Activated CD8-positive, alpha-beta T cell treated with anti-CD3 and anti-CD28 coated beads, Interleukin-2, amount 10 ng/mL, durations not matched to agents 7 days and 5 days (primary cell): ENCODE results near the gene NCOA7. TPM values are rescaled to one million over a fixed set of nuclear protein-coding genes. Genes with fewer than 3 reads are reported as not detected.
A peak's percentile ranks its signal among the peaks of the same experiment; 100 is the strongest.
"Not testable (repeated sequence)": the region's sequence is repeated elsewhere in the genome, so short reads cannot be mapped to it uniquely, and the experiment has no call there.

Experiments
- ATAC-seq: fragments of 150-1000 bp; cut with Tn5 transposase; one replicate; pipeline ENCODE4 v1.10.0; 2021; ENCODE audit warnings: moderate library complexity
- CTCF ChIA-PET: fragments of 350-600 bp; sonication (Branson Sonifier 250); formaldehyde crosslinking; loops from one replicate; lab custom pipeline; 2021; ENCODE audit warnings: antibody characterized with exemption; lab: Charles Lee
- POLR2A ChIA-PET: fragments of 350-600 bp; sonication (Branson Sonifier 250); formaldehyde crosslinking; loops from one replicate; lab custom pipeline; 2021; ENCODE audit warnings: antibody characterized with exemption; lab: Charles Lee
- DNase-seq: peaks from one replicate; pipeline ENCODE4 v3.0.0-alpha.2; 2020
- H3K27ac Mint-ChIP-seq: one replicate; pipeline ENCODE4 v1.8.0; 2021; ENCODE audit warnings: mild to moderate bottlenecking, mixed read lengths
- H3K27me3 Mint-ChIP-seq: one replicate; pipeline ENCODE4 v1.8.0; 2021; ENCODE audit warnings: low read depth, mixed read lengths
- H3K36me3 Mint-ChIP-seq: one replicate; pipeline ENCODE4 v1.8.0; 2021; ENCODE audit warnings: low read depth, mixed read lengths
- H3K4me1 Mint-ChIP-seq: one replicate; pipeline ENCODE4 v1.8.0; 2021; ENCODE audit warnings: low read depth, mixed read lengths
- H3K4me3 Mint-ChIP-seq: one replicate; pipeline ENCODE4 v1.8.0; 2021; ENCODE audit warnings: mild to moderate bottlenecking, mixed read lengths
- H3K9me3 Mint-ChIP-seq: one replicate; pipeline ENCODE4 v1.8.0; 2022; ENCODE audit warnings: mixed read lengths; ENCODE audit not compliant: insufficient read depth
- total RNA-seq, 2 experiments: library from RNA; stranded (reverse); gene quantifications; one replicate each; pipeline ENCODE4 v1.2.3, GENCODE V29; 2021

NCOA7 gene
- total RNA-seq, 2 experiments from 2014 or later = 27.8 to 31.7 TPM

DNA sequence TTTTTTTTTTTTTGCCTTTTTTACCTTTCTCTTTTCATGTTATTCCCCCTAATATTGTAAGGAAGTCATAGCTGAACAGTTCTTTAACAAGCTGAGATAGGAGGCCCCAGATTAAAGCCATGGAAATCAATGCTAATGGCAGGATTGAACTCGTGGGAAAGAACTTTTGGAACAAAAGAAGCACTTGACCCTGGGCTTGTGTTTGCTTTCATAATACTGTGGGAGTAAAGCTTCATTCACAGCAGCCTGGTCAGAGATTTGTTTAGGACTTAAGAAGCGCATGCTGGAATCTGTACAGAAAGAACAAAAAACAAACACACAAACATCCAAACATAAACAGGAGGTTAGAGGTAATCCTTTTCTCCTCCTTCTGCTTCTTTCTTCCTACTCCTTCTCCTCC, 36.2 kb upstream of the NCOA7 start:
- Mint-ChIP-seq H3K27me3 (peaks cover 57% of the 10 kb centered on the region), H3K4me3 (no peak overlapping the region), H3K9me3 (no peaks in the 10 kb centered on the region), H3K27ac (no peak overlapping the region), H3K4me1 (peaks cover 12% of the 10 kb centered on the region), H3K36me3 (no peaks in the 10 kb centered on the region)
- ChIA-PET CTCF (interaction anchor here (0.8 to 3.1 kb wide), 6 partner anchors 9 to 450 kb away, joined by 3 to 60 read pairs (median 7); no protein-coding TSS in a partner anchor), POLR2A (no interaction called here)
- DNase-seq (no peak), ATAC-seq (no peak)

DNA sequence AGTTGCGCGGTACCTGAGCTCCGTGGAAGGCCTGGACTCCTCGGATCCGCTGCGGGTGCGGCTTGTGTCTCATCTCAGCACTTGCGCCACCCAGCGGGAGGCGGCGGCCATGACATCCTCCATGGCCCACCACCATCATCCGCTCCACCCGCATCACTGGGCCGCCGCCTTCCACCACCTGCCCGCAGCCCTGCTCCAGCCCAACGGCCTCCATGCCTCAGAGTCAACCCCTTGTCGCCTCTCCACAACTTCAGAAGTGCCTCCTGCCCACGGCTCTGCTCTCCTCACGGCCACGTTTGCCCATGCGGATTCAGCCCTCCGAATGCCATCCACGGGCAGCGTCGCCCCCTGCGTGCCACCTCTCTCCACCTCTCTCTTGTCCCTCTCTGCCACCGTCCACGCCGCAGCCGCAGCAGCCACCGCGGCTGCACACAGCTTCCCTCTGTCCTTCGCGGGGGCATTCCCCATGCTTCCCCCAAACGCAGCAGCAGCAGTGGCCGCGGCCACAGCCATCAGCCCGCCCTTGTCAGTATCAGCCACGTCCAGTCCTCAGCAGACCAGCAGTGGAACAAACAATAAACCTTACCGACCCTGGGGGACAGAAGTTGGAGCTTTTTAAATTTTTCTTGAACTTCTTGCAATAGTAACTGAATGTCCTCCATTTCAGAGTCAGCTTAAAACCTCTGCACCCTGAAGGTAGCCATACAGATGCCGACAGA, 31.4 kb upstream of the NCOA7 start:
- no peak for ATAC-seq
- POLR2A ChIA-PET = no interaction called here
- no peaks in the 10 kb centered on the region for H3K9me3 Mint-ChIP-seq
- no peaks in the 10 kb centered on the region for H3K4me1 Mint-ChIP-seq
- no peak overlapping the region for H3K4me3 Mint-ChIP-seq
- CTCF ChIA-PET = interaction anchor here (0.8 to 3.8 kb wide), 5 partner anchors 8 to 449 kb away, joined by 3 to 16 read pairs (median 3); no protein-coding TSS in a partner anchor
- H3K36me3 Mint-ChIP-seq = no peaks in the 10 kb centered on the region
- no peak for DNase-seq
- H3K27me3 Mint-ChIP-seq = peaks cover 49% of the 10 kb centered on the region
- H3K27ac Mint-ChIP-seq = no peak overlapping the region

DNA sequence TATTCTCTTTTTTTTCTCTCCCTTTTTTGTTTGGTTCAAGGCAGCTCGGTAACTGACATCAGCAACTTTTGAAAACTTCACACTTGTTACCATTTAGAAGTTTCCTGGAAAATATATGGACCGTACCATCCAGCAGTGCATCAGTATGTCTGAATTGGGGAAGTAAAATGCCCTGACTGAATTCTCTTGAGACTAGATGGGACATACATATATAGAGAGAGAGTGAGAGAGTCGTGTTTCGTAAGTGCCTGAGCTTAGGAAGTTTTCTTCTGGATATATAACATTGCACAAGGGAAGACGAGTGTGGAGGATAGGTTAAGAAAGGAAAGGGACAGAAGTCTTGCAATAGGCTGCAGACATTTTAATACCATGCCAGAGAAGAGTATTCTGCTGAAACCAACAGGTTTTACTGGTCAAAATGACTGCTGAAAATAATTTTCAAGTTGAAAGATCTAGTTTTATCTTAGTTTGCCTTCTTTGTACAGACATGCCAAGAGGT, 30.8 kb upstream of the NCOA7 start:
- POLR2A ChIA-PET = no interaction called here
- DNase-seq (no peak), ATAC-seq (no peak)
- peaks cover 43% of the 10 kb centered on the region for H3K27me3 Mint-ChIP-seq
- no peaks in the 10 kb centered on the region for H3K9me3 Mint-ChIP-seq
- H3K4me1 Mint-ChIP-seq = no peaks in the 10 kb centered on the region
- no peak overlapping the region for H3K4me3 Mint-ChIP-seq
- H3K36me3 Mint-ChIP-seq = no peaks in the 10 kb centered on the region
- no peak overlapping the region for H3K27ac Mint-ChIP-seq
- CTCF ChIA-PET = interaction anchor here (0.8 to 3.8 kb wide), 6 partner anchors 8 to 449 kb away, joined by 3 to 16 read pairs (median 4); partner anchors contain the start of gene HINT3

DNA sequence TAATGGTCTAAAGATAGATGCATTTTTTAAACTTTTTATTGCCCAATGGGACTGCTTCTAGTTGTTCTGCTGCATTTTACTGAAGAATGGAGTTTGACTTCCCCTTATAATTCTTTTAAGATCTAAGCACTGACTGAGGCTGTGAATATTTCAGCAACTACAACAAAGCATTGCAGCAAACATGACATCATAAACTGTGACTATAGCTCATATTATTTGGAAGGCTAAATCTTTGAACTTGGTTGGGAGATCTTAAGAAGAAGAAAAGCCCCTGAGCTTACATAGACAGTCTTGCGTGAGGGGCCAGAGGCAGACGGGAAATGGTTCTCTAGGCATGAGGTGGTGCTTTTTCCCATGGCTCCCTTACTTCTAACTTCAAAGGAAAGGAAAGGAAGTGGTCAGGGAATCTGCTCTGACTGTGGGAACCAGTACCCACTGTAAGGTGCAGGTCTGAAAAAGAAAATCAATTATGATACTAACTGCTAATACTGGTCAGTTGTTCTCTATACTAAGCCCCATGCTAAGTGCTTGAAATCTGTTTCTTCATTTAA, 26.6 kb upstream of the NCOA7 start:
- ChIA-PET CTCF (interaction anchor here (1.0 to 8.3 kb wide), 7 partner anchors 10 to 463 kb away, joined by 3 to 58 read pairs (median 5); no protein-coding TSS in a partner anchor), POLR2A (no interaction called here)
- no peak for DNase-seq
- Mint-ChIP-seq H3K27me3 (peaks cover 43% of the 10 kb centered on the region), H3K27ac (no peak overlapping the region), H3K36me3 (no peaks in the 10 kb centered on the region), H3K4me1 (no peaks in the 10 kb centered on the region), H3K9me3 (no peaks in the 10 kb centered on the region), H3K4me3 (no peak overlapping the region)
- ATAC-seq = no peak

DNA sequence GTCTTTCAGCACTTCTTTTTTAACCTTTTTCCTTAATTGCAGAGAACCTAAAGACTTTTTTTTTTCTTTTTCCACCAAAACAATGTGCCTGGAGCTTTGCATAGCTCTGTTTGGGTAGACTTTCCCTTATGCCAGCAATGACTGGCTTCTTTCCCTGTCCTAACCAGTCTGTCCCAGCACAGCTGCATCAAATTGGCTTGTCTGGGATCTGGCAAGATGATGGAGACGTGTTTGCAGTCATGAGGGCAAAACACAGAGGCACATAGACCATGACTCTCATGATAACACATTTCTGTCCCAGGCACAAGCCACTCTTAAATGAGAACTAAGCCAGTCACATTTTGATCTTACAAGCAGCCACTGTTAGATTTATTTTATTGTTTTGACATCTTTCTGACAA, 24.8 kb upstream of the NCOA7 start:
- CTCF ChIA-PET = interaction anchor here (0.6 to 8.3 kb wide), 7 partner anchors 13 to 461 kb away, joined by 3 to 58 read pairs (median 3); no protein-coding TSS in a partner anchor
- no peaks in the 10 kb centered on the region for H3K9me3 Mint-ChIP-seq

DNA sequence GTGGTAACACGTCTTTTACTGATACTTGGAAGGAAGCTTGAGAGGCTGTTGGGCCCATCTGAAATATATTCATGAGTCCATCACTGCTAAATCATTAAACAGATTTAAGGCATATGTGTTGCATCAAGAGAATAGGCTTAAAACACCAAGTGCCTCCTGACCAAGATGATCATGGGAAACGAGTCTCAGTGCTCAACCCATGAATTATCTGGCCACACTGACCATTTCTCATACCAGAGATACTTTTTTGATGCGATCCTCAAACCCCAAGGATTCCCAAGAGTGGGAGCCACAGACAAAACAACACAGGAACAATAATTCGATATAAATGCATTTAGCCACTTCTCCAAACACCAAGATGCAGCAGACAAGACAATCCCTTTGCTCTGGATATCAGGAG, 24.1 kb upstream of the NCOA7 start:
- H3K36me3 Mint-ChIP-seq = no peaks in the 10 kb centered on the region
- peaks cover 2% of the 10 kb centered on the region for H3K4me1 Mint-ChIP-seq
- ChIA-PET POLR2A (no interaction called here), CTCF (interaction anchor here (1.2 to 8.3 kb wide), 3 partner anchors 13 to 454 kb away, joined by 3 to 58 read pairs (median 3); no protein-coding TSS in a partner anchor)
- no peak overlapping the region for H3K4me3 Mint-ChIP-seq
- no peak for DNase-seq
- peaks cover 26% of the 10 kb centered on the region for H3K27me3 Mint-ChIP-seq
- no peak for ATAC-seq
- no peaks in the 10 kb centered on the region for H3K9me3 Mint-ChIP-seq
- no peak overlapping the region for H3K27ac Mint-ChIP-seq

More for the DNA sequence above, 24.8 kb upstream of the NCOA7 start:
- POLR2A ChIA-PET = interaction anchor here (0.7 kb wide), 1 partner anchor 468 kb away, joined by 3 read pairs; no protein-coding TSS in a partner anchor
- DNase-seq (no peak), ATAC-seq (no peak)
- Mint-ChIP-seq H3K36me3 (no peaks in the 10 kb centered on the region), H3K27me3 (peaks cover 31% of the 10 kb centered on the region), H3K27ac (no peak overlapping the region), H3K4me3 (no peak overlapping the region), H3K4me1 (peaks cover 2% of the 10 kb centered on the region)

DNA sequence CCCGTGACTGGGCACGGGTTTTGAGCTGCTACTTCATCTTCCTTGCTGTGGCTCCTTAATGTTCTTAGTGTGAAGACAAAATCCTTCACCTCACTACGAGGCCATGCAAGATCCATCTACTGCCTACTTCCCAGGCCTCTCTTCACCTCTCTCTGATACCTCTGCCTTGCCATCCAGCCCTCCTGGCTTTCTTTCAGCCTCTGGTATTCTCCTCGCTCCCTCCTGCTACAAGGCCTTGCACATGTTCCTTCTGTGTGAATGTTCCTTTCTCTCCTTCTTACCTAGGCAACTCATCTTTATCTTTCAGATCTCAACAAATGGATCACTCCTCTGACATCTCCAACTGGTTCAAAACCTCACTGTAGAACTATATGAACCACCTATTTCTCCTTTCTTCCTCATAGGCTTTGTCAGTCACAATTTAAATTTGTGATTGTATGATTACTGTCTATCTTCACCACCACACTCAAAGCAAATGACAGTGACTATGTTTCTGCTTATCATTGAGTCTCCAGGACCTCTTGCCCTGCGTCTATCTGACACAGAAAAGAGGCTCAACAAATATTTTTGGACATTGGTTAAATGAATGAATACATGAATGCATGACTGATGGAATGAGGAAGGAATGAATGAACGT, 21.5 kb upstream of the NCOA7 start:
- ATAC-seq = no peak
- Mint-ChIP-seq H3K36me3 (no peaks in the 10 kb centered on the region), H3K4me1 (peaks cover 2% of the 10 kb centered on the region), H3K27me3 (peaks cover 21% of the 10 kb centered on the region), H3K27ac (no peak overlapping the region), H3K4me3 (no peak overlapping the region), H3K9me3 (no peaks in the 10 kb centered on the region)
- no peak for DNase-seq
- CTCF ChIA-PET = interaction anchor here (0.7 to 8.3 kb wide), 3 partner anchors 10 to 457 kb away, joined by 3 to 58 read pairs (median 3); no protein-coding TSS in a partner anchor
- POLR2A ChIA-PET = no interaction called here

DNA sequence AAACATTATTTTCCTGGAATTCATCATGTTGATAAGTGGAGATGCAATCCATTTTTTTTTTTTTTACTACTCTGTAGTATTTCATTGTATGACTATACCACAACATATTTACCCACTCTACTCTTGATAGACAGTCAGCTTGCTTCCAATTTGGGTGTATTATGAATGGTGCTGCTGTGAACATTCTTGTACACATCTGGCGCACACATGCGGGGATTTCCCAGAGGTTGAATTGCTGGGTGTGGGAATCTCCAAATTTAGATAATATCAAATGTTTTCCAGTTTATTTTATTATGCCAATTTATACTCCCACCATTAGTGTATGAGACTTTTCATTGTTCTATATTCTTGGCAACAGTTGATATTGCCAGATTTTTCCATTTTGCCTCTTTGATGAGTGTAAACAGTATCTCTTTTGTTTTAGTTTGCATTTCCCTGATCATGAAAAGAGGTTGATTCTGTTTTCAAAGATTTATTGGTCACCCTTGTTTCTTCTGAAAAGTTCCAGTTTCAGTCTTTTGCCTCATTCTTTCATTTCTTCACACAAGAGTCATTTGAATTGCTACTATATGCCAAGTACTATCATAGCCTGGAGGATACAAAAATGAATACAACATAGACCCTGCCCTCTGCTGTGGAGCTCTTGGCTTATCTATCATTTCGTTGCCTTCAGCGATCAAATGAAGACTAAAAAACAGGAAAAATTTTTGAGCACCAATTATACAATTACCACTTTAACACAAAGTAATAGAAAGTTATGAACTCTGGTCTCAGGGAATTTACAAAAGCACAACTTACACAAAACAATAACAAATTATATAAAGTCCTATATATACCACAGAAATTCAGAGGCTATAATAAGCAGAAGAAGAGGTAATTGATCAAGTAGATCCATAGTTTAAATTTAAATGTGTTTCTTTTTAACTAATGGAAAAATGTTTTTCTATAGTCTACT, 17.1 kb upstream of the NCOA7 start:
- no peaks in the 10 kb centered on the region for H3K36me3 Mint-ChIP-seq
- peaks cover 2% of the 10 kb centered on the region for H3K4me1 Mint-ChIP-seq
- no peak overlapping the region for H3K4me3 Mint-ChIP-seq
- ChIA-PET POLR2A (no interaction called here), CTCF (no interaction called here)
- H3K9me3 Mint-ChIP-seq = no peaks in the 10 kb centered on the region
- no peak overlapping the region for H3K27ac Mint-ChIP-seq
- no peak for ATAC-seq
- DNase-seq = no peak
- peaks cover 29% of the 10 kb centered on the region for H3K27me3 Mint-ChIP-seq

DNA sequence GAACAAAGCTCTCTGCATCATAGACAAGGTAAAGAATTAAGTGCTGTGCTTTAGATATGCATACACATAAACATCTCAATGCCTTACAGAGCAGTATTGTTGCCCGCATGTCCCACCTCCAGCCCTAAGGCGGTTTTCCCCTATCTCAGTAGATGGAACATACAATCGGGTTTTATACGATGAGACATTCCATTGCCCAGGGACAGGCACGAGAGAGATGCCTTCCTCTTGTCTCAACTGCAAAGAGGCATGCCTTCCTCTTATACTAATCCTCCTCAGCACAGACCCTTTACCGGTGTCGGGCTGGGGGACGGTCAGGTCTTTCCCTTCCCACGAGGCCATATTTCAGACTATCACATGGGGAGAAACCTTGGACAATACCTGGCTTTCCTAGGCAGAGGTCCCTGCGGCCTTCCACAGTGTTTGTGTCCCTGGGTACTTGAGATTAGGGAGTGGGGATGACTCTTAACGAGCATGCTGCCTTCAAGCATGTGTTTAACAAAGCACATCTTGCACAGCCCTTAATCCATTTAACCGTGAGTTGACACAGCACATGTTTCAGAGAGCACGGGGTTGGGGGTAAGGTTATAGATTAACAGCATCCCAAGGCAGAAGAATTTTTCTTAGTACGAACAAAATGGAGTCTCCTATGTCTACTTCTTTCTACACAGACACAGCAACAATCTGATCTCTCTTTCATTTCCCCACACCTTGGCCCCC, 14.5 kb upstream of the NCOA7 start:
- POLR2A ChIA-PET, H3K4me3 Mint-ChIP-seq, H3K4me1 Mint-ChIP-seq, H3K9me3 Mint-ChIP-seq, H3K36me3 Mint-ChIP-seq, DNase-seq, CTCF ChIA-PET, ATAC-seq, H3K27ac Mint-ChIP-seq: not testable (repeated sequence)
- H3K27me3 Mint-ChIP-seq = peaks cover 30% of the 10 kb centered on the region

DNA sequence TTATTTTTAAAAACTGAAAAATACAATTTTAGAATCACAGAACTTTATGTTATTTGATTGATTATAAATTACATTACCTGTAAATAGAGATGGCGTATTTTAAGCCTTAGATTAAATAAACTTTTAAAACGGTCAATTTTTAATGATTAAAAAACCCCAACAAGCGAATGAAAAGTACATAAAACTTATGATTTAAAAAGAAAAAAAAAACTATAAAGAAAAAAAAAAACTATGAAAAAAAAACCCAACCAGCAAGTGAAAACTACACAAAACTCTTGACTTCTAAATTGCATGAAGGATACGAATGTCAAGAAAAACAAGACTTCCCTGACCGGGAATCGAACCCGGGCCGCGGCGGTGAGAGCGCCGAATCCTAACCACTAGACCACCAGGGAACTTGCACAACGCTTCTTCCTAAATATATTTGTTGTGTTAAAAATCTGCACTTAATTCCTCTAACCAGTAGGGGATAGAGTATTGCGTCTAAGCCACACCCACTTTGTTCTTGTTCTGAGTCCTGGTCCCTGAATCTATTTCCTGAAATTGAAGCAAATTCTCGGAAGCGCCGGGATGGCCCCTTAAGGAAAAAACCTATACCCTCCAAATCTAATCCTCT, 10.7 kb upstream of the NCOA7 start:
- CTCF ChIA-PET = interaction anchor here (0.7 to 5.4 kb wide), 12 partner anchors 11 to 475 kb away, joined by 3 to 122 read pairs (median 8); partner anchors contain the start of genes HINT3 and NCOA7
- Mint-ChIP-seq H3K27me3 (peaks cover 22% of the 10 kb centered on the region), H3K4me3 (no peak overlapping the region), H3K27ac (no peak overlapping the region), H3K36me3 (peaks cover 2% of the 10 kb centered on the region), H3K4me1 (peaks cover 11% of the 10 kb centered on the region), H3K9me3 (no peaks in the 10 kb centered on the region)
- POLR2A ChIA-PET = interaction anchor here (0.5 to 4.7 kb wide), 8 partner anchors 10 to 479 kb away, joined by 3 to 186 read pairs (median 12); partner anchors contain the start of genes HDDC2, HINT3, NCOA7 and TRMT11
- ATAC-seq (peak; percentile 82), DNase-seq (peak; percentile 86)
